HG03571 (cell line): Measurements from ENCODE around the gene FGF16.
"Not testable (repeated sequence)": the region's sequence is repeated elsewhere in the genome, so short reads cannot be mapped to it uniquely, and the experiment has no call there.

Experiments used
- ATAC-seq: cut with Tn5 transposase; IDR thresholded peaks from one replicate; pipeline ENCODE4 v1.9.1; 2021; ENCODE audit not compliant: unreplicated experiment

Gene FGF16

GRCh38 chrX:77446908-77447652, at the start of gene FGF16:
TSS of gene FGF16 (plus strand) at chrX:77447389. CDS start at chrX:77447675, 286 bp downstream.
- no peak for ATAC-seq

- no peak for ATAC-seq
These were observed 48.7 kb upstream of the FGF16 start for GRCh38 chrX:77398330-77398954.

GRCh38 chrX:77404419-77404818, 42.8 kb upstream of the FGF16 start:
- ATAC-seq = no peak

- ATAC-seq = not testable (repeated sequence)
These were observed 39.4 kb upstream of the FGF16 start for GRCh38 chrX:77407821-77408220.

- no peak for ATAC-seq
These were observed 34.6 kb upstream of the FGF16 start for GRCh38 chrX:77412631-77413030.

- ATAC-seq = no peak
These were observed 32.0 kb upstream of the FGF16 start for GRCh38 chrX:77415161-77415560.

GRCh38 chrX:77415882-77416281, 31.3 kb upstream of the FGF16 start:
- ATAC-seq = no peak

GRCh38 chrX:77422891-77423648, 24.1 kb upstream of the FGF16 start:
- ATAC-seq = no peak

- no peak for ATAC-seq
These were observed 20.4 kb upstream of the FGF16 start for GRCh38 chrX:77426811-77427210.

GRCh38 chrX:77427611-77428010, 19.6 kb upstream of the FGF16 start:
- ATAC-seq = no peak

GRCh38 chrX:77428551-77428950, 18.6 kb upstream of the FGF16 start:
- no peak for ATAC-seq

- ATAC-seq = no peak
These were observed 16.0 kb upstream of the FGF16 start for GRCh38 chrX:77431227-77431626.

- no peak for ATAC-seq
These were observed 14.2 kb upstream of the FGF16 start for GRCh38 chrX:77433001-77433400.

- ATAC-seq = no peak
These were observed 12.2 kb upstream of the FGF16 start for GRCh38 chrX:77434962-77435361.

- ATAC-seq = no peak
These were observed 10.9 kb upstream of the FGF16 start for GRCh38 chrX:77436271-77436670.

GRCh38 chrX:77436682-77437081, 10.5 kb upstream of the FGF16 start:
- ATAC-seq = no peak

GRCh38 chrX:77440330-77440729, 6.9 kb upstream of the FGF16 start:
- ATAC-seq = no peak

- ATAC-seq = no peak
These were observed 6.2 kb upstream of the FGF16 start for GRCh38 chrX:77441033-77441432.

- ATAC-seq = no peak
These were observed 5.7 kb upstream of the FGF16 start for GRCh38 chrX:77441479-77441878.

- no peak for ATAC-seq
These were observed 4.5 kb upstream of the FGF16 start for GRCh38 chrX:77442728-77443127.

GRCh38 chrX:77444075-77444474, 3.1 kb upstream of the FGF16 start:
- ATAC-seq = no peak

GRCh38 chrX:77444545-77444944, 2.6 kb upstream of the FGF16 start:
- ATAC-seq = no peak
